B cell (primary cell): Measurements from ENCODE around the gene ARHGAP1. TPM values are rescaled to one million over a fixed set of nuclear protein-coding genes. Genes with fewer than 3 reads are reported as not detected.

Experiments
- ATAC-seq: fragments of 200-7000 bp; cut with Tn5 transposase; one replicate; pipeline ENCODE4 v1.10.0; 2021; ENCODE audit warnings: low read depth, mild to moderate bottlenecking, moderate number of reproducible peaks, moderate library complexity
- CTCF ChIA-PET: fragments of 350-600 bp; sonication (Branson Sonifier 250); formaldehyde crosslinking; loops from one replicate; lab custom pipeline; 2021; ENCODE audit warnings: antibody characterized with exemption, inconsistent platforms; lab: Charles Lee
- POLR2A ChIA-PET: fragments of 350-600 bp; sonication (Branson Sonifier 250); formaldehyde crosslinking; loops from one replicate; lab custom pipeline; 2021; ENCODE audit warnings: antibody characterized with exemption; lab: Charles Lee
- DNase-seq: peaks from one replicate; pipeline ENCODE4 v3.0.0; 2013
- H2AFZ ChIP-seq: 2 replicates; pipeline ENCODE4 v1.6.1; 2012; ENCODE audit warnings: mild to moderate bottlenecking, low read depth, low read length; ENCODE audit not compliant: insufficient read depth, poor library complexity, severe bottlenecking
- H3K27ac ChIP-seq, 2 donors: 1 replicate in 1 of 2; 2 replicates in 1 of 2; pipeline ENCODE4 v1.5.1; 2012 to 2013; ENCODE audit warnings: low read length in 2 of 2, mild to moderate bottlenecking in 2 of 2, moderate library complexity in 1 of 2
- H3K27me3 ChIP-seq, 4 experiments: fragments of 200-600 bp in 1 of 4; sonication (generic) in 1 of 4; replicated peaks in 1 of 4; 1 replicate in 2 of 4; 2 replicates in 2 of 4; pipeline versions ENCODE4 v1.6.1 to v1.7.0; 2013 to 2016; ENCODE audit warnings: low read length in 3 of 4, mild to moderate bottlenecking in 2 of 4, mixed read lengths in 1 of 4, moderate library complexity in 1 of 4; ENCODE audit not compliant: insufficient read depth in 4 of 4, control insufficient read depth in 3 of 4; ENCODE audit errors: control extremely low read depth in 1 of 4
- H3K36me3 ChIP-seq, 2 experiments: replicated peaks in 1 of 2; 1 replicate in 1 of 2; 2 replicates in 1 of 2; pipeline versions ENCODE4 v1.6.1 to v1.7.1; 2013; ENCODE audit warnings: low read length in 1 of 2; ENCODE audit not compliant: insufficient read depth in 2 of 2, control insufficient read depth in 1 of 2; ENCODE audit errors: control extremely low read depth in 1 of 2, extremely low read depth in 1 of 2
- H3K4me1 ChIP-seq, 2 donors: fragments of 200-600 bp in 1 of 2; sonication (generic) in 1 of 2; 1 replicate in 1 of 2; 2 replicates in 1 of 2; pipeline versions ENCODE4 v1.5.1 to v1.6.1; 2013 to 2017; ENCODE audit warnings: low read length in 2 of 2; ENCODE audit not compliant: control insufficient read depth in 2 of 2, insufficient read depth in 2 of 2
- H3K4me2 ChIP-seq: replicated peaks from 2 replicates; pipeline ENCODE3; 2012; ENCODE audit warnings: mild to moderate bottlenecking, low read depth, low read length; ENCODE audit not compliant: poor library complexity, severe bottlenecking
- H3K4me3 ChIP-seq, 5 experiments: fragments of 200-600 bp in 1 of 5; sonication (generic) in 1 of 5; 1 replicate in 3 of 5; 2 replicates in 2 of 5; pipeline versions ENCODE4 v1.5.1 to v1.7.0; 2011 to 2016; ENCODE audit warnings: low read length in 4 of 5, mild to moderate bottlenecking in 4 of 5, low read depth in 2 of 5, control low read depth in 1 of 5, moderate library complexity in 1 of 5; ENCODE audit not compliant: insufficient read depth in 1 of 5; ENCODE audit errors: control extremely low read depth in 1 of 5, extremely low read depth in 1 of 5
- H3K79me2 ChIP-seq: fragments of 200-600 bp; sonication (generic); one replicate; pipeline ENCODE4 v1.6.0; 2016; ENCODE audit warnings: low read length; ENCODE audit not compliant: control insufficient read depth, insufficient read depth
- H3K9ac ChIP-seq: fragments of 200-600 bp; sonication (generic); 2 replicates; pipeline ENCODE4 v1.6.1; 2017; ENCODE audit warnings: mild to moderate bottlenecking, low read length, moderate library complexity
- H3K9me3 ChIP-seq, 3 donors: one replicate each; pipeline versions ENCODE4 v1.6.1 to v1.7.1; 2013; ENCODE audit warnings: low read length in 2 of 3; ENCODE audit not compliant: control insufficient read depth in 2 of 3, insufficient read depth in 1 of 3; ENCODE audit errors: control extremely low read depth in 1 of 3
- H4K20me1 ChIP-seq: 2 replicates; pipeline ENCODE4 v1.6.0; 2012; ENCODE audit warnings: mild to moderate bottlenecking, low read length; ENCODE audit not compliant: insufficient read depth, control insufficient read depth, poor library complexity, severe bottlenecking
- H3K27ac Mint-ChIP-seq: one replicate; pipeline ENCODE4 v1.8.0; 2021; ENCODE audit warnings: mixed read lengths
- H3K27me3 Mint-ChIP-seq: one replicate; pipeline ENCODE4 v1.8.0; 2021; ENCODE audit warnings: mixed read lengths
- H3K4me1 Mint-ChIP-seq: one replicate; pipeline ENCODE4 v1.8.0; 2021; ENCODE audit warnings: mixed read lengths
- H3K4me3 Mint-ChIP-seq: one replicate; pipeline ENCODE4 v1.8.0; 2021; ENCODE audit warnings: mixed read lengths
- H3K9me3 Mint-ChIP-seq: one replicate; pipeline ENCODE4 v1.8.0; 2022; ENCODE audit warnings: mixed read lengths; ENCODE audit not compliant: insufficient read depth
- CTCF ChIP-seq: fragments of 200-600 bp; IDR thresholded peaks from one replicate; pipeline ENCODE4 v1.8.0; 2022; ENCODE audit warnings: antibody characterized with exemption, mild to moderate bottlenecking
- EZH2 ChIP-seq: IDR thresholded peaks from 2 replicates; pipeline ENCODE4 v1.6.1; 2012; ENCODE audit warnings: borderline replicate concordance, low read depth, mild to moderate bottlenecking, moderate library complexity, low read length; ENCODE audit not compliant: insufficient read depth, poor library complexity, severe bottlenecking
- WGBS: methylation state at CpG from one replicate; pipeline ENCODE4 v1.1.5; 2013; ENCODE audit warnings: missing lambda C conversion rate; ENCODE audit not compliant: insufficient coverage; 5-methylcytosine and 5-hydroxymethylcytosine counted together
- intact Hi-C: fragments of 100-400 bp; cut with micrococcal nuclease; formaldehyde crosslinking; loops from one replicate; pipeline ENCODE4 v1.10.0; 2022
- polyA plus RNA-seq: library from polyadenylated mRNA; depleted of rRNA; stranded (reverse); fragments of >200 nt; gene quantifications from 2 replicates; pipeline ENCODE4 v1.2.3, GENCODE V29; 2012
- total RNA-seq, 2 donors: library from RNA; stranded (reverse); fragments of 120-200 nt in 1 of 2; gene quantifications; 1 replicate in 1 of 2; 2 replicates in 1 of 2; pipeline versions ENCODE4 v1.2.3 to v1.2.4, GENCODE V29; 2013 to 2022

ARHGAP1 gene
- total and polyA plus RNA-seq, 2 donors (not counting 1 experiment from before 2014, with no cell fraction given): 33.9 to 55.0 TPM

DNA sequence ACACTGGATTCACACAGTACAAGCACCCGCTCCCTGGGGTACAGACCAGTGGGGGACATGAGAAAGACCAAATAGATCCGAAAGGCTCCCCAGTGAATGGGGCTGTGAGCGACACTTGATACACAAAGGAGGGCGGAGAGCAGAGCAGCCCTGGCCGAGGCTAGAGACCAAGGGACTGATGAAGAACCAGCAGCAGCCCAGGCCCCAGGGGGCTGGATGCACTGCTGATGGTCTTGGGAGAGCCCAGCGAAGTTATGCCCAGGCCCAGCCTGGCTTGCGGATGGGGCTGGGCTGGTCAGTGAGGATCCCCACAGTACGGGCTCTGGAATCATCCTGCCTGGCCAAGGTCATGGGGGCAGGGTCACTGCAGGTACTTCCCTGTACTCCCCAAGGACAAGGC is 23.2 kb downstream of the ARHGAP1 start:
- peaks cover 0 to 55% of the 10 kb centered on the region in 2 experiments for H3K36me3 ChIP-seq
- intact Hi-C loops: no loop called here
- no peak overlapping the region for H3K9ac ChIP-seq
- peak overlapping the region; percentile 41 for H3K4me2 ChIP-seq
- TF ChIP-seq CTCF: no peak
- TF ChIP-seq EZH2: no peak
- H4K20me1 ChIP-seq: no peaks in the 10 kb centered on the region
- POLR2A ChIA-PET: no interaction called here
- H3K4me1 ChIP-seq: peaks cover 29 to 36% of the 10 kb centered on the region in 2 donors
- H3K9me3 ChIP-seq: no peaks in the 10 kb centered on the region
- H3K27ac ChIP-seq: peak overlapping the region in 1 of 2 donors; percentile 66
- ATAC-seq (no peak), DNase-seq (no peak)
- WGBS: 95% methylated on average over 8 of the region's 8 CpGs
- Mint-ChIP-seq H3K4me3 (no peak overlapping the region), H3K9me3 (no peaks in the 10 kb centered on the region), H3K4me1 (peaks cover 33% of the 10 kb centered on the region), H3K27me3 (no peaks in the 10 kb centered on the region), H3K27ac (peak overlapping the region; percentile 80)
- no peak overlapping the region for H3K4me3 ChIP-seq
- no peaks in the 10 kb centered on the region for H3K79me2 ChIP-seq
- H2AFZ ChIP-seq: no peak overlapping the region
- CTCF ChIA-PET: no interaction called here
- H3K27me3 ChIP-seq: no peaks in the 10 kb centered on the region

- Histone ChIP-seq H3K27ac (peak overlapping the region in 1 of 2 donors; percentile 66), H4K20me1 (no peaks in the 10 kb centered on the region), H3K4me3 (no peak overlapping the region), H3K9me3 (no peaks in the 10 kb centered on the region), H3K4me1 (peaks cover 29 to 36% of the 10 kb centered on the region in 2 donors), H3K4me2 (peak overlapping the region; percentile 41), H3K36me3 (peaks cover 0 to 56% of the 10 kb centered on the region in 2 experiments), H3K27me3 (no peaks in the 10 kb centered on the region), H2AFZ (no peak overlapping the region), H3K79me2 (no peaks in the 10 kb centered on the region), H3K9ac (no peak overlapping the region)
- no peak for TF ChIP-seq CTCF
- TF ChIP-seq EZH2: no peak
- Mint-ChIP-seq H3K27ac (peak overlapping the region; percentile 80), H3K4me3 (peak overlapping the region; percentile 15), H3K9me3 (no peaks in the 10 kb centered on the region), H3K27me3 (no peaks in the 10 kb centered on the region), H3K4me1 (peaks cover 33% of the 10 kb centered on the region)
- ATAC-seq (no peak), DNase-seq (no peak)
- intact Hi-C loops: no loop called here
- WGBS: 47% methylated on average over 8 of the region's 15 CpGs
- POLR2A ChIA-PET: no interaction called here
- CTCF ChIA-PET: no interaction called here
Observed at GRCh38 chr11:46676436-46677158, 23.8 kb downstream of the ARHGAP1 start.
